Measurements from ENCODE around the gene PPP2CA.
"Not testable (repeated sequence)": the region's sequence is repeated elsewhere in the genome, so short reads cannot be mapped to it uniquely, and the experiment has no call there.

Gene PPP2CA

DNA sequence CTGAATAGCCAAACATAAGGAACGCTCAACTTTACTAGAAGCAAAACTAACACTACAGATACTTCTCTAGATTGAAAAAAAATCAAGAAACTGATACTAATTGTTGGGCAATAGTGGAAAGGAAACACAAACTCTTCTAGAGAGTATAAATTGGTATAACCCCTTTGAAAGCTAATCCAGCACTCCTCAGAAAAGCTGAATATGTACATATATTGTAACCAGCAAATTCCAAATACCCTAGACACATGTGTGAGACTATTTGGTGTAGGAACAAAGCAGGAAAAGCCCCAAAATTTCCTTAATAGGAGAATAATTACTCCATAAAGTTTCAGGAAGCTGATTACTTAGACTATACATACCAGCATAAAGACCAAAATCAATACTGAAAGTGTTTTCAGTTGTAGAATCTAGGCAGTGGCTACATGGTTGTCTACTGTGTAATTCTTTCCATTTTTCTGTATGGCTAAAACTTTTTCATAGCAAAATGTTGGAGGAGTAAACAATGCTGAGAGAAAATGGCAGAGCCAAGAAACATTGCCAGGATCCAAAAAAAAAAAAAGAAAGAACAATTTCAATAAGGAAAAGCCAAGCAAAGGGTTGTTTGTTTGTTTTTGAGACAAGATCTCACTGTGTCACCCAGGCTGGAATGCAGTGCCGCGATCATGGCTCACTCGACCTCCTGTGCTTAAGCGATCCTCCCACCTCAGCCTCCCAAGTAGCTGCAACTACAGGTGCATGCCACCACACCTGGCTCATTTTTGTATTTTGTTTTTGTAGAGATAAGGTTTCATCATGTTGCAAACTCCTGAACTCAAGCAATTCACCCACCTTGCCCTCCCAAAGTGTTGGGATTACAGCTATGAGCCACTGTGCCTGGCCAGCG is 64.1 kb downstream of the PPP2CA start:
- H3K4me1 Mint-ChIP-seq (ENCODE audit: low read depth): no peaks in the 10 kb centered on the region
- intact Hi-C loops (cut with micrococcal nuclease): no loop called here
- no peaks in the 10 kb centered on the region for H3K27me3 Mint-ChIP-seq
- no peaks in the 10 kb centered on the region for H3K9me3 Mint-ChIP-seq
- H3K27ac Mint-ChIP-seq: no peak overlapping the region
- H3K4me3 Mint-ChIP-seq: no peak overlapping the region
- peaks cover 88% of the 10 kb centered on the region for H3K36me3 Mint-ChIP-seq (ENCODE audit: low read depth)

DNA sequence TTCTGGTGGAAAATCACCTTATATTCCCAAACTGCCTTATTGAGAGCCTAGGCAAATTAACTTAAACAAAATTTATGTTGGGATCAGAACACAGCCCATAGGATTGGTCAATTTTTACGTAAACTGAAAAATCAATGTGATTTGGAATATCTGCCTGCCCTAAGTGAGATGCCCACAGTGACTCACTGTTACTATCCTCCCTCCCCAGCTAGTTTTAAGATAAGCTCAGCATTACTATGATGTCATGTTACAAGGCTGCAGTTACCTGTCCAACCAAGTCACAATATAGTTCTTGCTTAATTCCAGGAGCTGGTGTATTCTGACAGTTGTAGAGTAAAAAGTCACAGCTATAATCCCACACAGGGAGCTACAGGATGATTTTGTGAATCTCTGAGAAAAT is 72.2 kb downstream of the PPP2CA start:
- Mint-ChIP-seq H3K4me3 (no peak overlapping the region), H3K36me3 (ENCODE audit: low read depth) (peaks cover 91% of the 10 kb centered on the region), H3K27ac (no peak overlapping the region), H3K27me3 (no peaks in the 10 kb centered on the region), H3K4me1 (ENCODE audit: low read depth) (peaks cover 12% of the 10 kb centered on the region), H3K9me3 (no peaks in the 10 kb centered on the region)
- intact Hi-C loops (cut with micrococcal nuclease): loop anchor here (10.0 kb wide), 1 partner anchor 551 kb away; no protein-coding TSS in a partner anchor

DNA sequence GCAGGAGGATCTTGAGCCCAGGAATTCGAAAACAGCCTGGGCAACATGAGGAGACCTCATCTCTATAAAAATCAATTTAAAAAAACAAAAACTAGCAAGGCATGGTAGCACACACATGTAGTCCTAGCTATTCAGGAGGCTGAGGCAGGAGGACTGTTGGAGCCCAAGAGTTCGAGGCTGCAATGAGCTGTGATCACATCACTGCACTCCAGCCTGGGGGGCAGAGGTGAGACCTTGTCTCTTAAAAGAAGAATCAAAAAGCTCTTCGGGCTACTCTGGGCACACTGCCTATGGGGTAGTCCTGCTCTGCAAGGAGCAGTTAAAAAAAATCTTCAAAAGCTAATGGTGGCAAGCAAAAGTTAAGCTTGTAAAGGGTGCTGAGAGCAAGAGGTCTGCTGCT is 72.6 kb downstream of the PPP2CA start:
- Mint-ChIP-seq H3K4me3 (no peak overlapping the region), H3K4me1 (ENCODE audit: low read depth) (peaks cover 12% of the 10 kb centered on the region), H3K27me3 (no peaks in the 10 kb centered on the region), H3K36me3 (ENCODE audit: low read depth) (peaks cover 90% of the 10 kb centered on the region), H3K27ac (no peak overlapping the region), H3K9me3 (no peaks in the 10 kb centered on the region)
- intact Hi-C loops (cut with micrococcal nuclease): loop anchor here (10.0 kb wide), 1 partner anchor 552 kb away; no protein-coding TSS in a partner anchor

DNA sequence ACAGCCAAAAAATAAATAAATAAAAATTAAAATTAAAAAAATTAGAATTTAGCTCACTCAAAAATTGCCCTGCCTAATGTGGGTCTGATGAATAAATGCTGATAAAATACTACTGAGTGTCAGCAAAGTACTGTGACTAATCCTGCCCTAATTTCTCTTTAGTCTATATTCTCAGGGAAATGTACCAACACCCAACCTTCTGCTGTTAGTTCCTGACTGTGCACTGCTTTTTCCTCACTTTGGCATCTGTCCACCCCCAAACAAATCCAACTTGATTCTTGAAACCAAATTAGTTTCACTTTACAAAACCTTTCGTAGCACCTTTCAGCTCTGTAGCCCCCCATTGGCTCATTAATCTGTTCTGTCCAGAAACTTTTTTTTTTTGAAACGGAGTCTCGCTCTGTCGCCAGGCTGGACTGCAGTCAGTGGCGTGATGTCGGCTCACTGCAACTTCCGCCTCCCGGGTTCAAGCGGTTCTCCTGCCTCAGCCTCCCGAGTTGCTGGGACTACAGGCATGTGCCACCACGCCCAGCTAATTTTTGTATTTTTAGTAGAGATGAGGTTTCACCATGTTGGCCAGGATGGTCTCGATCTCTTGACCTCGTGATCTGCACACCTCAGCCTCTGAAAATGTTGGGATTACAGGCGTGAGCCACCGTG is 73.6 kb downstream of the PPP2CA start:
- H3K36me3 Mint-ChIP-seq (ENCODE audit: low read depth): peaks cover 91% of the 10 kb centered on the region
- H3K9me3 Mint-ChIP-seq, H3K27me3 Mint-ChIP-seq, H3K4me3 Mint-ChIP-seq, H3K27ac Mint-ChIP-seq: not testable (repeated sequence)
- H3K4me1 Mint-ChIP-seq (ENCODE audit: low read depth): peaks cover 12% of the 10 kb centered on the region
- intact Hi-C loops (cut with micrococcal nuclease): loop anchor here (10.0 kb wide), 1 partner anchor 552 kb away; no protein-coding TSS in a partner anchor

DNA sequence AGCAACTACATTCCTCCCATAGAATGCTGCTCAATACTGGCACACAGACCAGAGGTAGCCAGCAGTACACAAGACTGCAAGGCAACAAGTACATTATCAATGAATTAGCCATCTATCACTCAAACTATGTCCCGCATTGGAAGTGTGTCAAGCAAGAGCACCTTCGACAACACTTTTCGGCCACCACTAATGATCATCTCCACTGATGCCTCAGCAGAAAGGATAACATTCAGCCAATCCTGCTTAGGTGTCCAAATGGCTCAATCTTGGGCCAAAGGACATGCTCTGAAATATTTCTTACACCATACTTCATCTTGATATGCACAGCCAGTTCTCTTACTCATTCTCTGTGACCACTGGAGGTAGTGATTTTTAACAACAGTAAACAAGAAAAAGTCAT is 74.2 kb downstream of the PPP2CA start:
- H3K9me3 Mint-ChIP-seq: no peaks in the 10 kb centered on the region
- H3K4me1 Mint-ChIP-seq (ENCODE audit: low read depth): peaks cover 12% of the 10 kb centered on the region
- no peak overlapping the region for H3K27ac Mint-ChIP-seq
- H3K36me3 Mint-ChIP-seq (ENCODE audit: low read depth): peaks cover 94% of the 10 kb centered on the region
- intact Hi-C loops (cut with micrococcal nuclease): loop anchor here (10.0 kb wide), 1 partner anchor 553 kb away; no protein-coding TSS in a partner anchor
- no peak overlapping the region for H3K4me3 Mint-ChIP-seq
- H3K27me3 Mint-ChIP-seq: no peaks in the 10 kb centered on the region

DNA sequence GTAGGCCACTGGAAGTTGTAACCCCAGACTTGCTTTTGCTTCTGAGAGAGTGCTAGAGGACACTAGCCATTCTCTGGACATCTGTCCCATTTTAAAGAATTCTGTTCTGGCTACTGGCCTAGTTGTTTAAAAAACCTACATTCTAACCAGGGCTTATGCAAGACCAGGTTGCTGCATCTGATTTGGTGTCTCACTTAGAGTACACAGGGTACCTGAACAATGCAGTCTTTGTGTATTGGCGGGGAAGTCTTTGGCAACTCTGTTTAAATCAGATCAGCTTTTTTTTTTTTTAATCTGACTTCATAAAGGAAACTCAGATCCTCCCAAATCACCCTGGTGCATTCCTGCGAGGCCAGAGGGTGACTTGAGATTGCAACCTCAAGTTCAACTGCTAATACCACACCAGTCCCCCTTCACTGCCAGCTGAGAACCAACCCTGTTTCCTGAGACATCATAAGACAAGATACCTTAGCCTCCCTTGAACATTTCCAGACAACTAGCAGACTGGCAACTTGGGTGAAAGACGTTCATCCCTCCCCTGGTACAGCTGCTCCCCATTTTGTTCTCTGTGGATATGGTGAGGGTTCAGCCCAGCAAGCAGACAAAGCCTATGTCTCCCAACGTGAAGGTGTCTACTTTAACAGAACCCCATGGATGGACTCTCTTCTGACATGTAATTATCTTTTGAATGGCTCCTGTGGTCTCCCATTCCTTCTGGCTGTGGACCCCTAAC is 76.1 kb downstream of the PPP2CA start:
- H3K4me1 Mint-ChIP-seq (ENCODE audit: low read depth): peaks cover 18% of the 10 kb centered on the region
- H3K27ac Mint-ChIP-seq: no peak overlapping the region
- H3K27me3 Mint-ChIP-seq: no peaks in the 10 kb centered on the region
- H3K4me3 Mint-ChIP-seq: no peak overlapping the region
- H3K9me3 Mint-ChIP-seq: no peaks in the 10 kb centered on the region
- intact Hi-C loops (cut with micrococcal nuclease): loop anchor here (10.0 kb wide), 1 partner anchor 555 kb away; no protein-coding TSS in a partner anchor
- peaks cover 93% of the 10 kb centered on the region for H3K36me3 Mint-ChIP-seq (ENCODE audit: low read depth)

DNA sequence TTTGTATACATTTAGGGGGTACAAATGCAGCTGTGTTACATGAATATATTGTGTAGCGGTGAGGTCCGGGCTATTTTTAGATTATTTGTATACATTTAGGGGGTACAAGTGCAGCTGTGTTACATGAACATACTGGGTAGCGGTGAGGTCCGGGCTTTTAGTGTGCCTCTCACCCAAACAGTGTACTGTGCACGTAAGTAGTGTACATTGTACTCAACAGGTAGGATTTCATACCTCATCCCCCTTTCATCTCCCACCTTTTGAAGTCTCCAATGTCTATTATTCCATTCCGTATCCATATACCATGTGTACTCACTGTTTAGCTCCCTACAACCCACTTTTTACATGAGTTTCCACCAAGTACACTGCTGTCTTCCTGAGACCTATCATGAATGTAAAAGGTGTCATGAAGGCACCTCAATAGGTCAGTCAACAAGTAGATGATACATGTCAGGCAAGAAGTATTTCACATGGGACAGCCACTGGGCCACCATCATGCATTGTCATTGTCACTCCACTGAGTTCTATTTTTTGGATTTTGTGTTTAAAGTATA is 76.8 kb downstream of the PPP2CA start:
- intact Hi-C loops (cut with micrococcal nuclease): no loop called here
- Mint-ChIP-seq H3K36me3 (ENCODE audit: low read depth) (peaks cover 93% of the 10 kb centered on the region), H3K27me3 (no peaks in the 10 kb centered on the region), H3K4me1 (ENCODE audit: low read depth) (peaks cover 18% of the 10 kb centered on the region), H3K4me3 (no peak overlapping the region), H3K9me3 (no peaks in the 10 kb centered on the region), H3K27ac (no peak overlapping the region)

DNA sequence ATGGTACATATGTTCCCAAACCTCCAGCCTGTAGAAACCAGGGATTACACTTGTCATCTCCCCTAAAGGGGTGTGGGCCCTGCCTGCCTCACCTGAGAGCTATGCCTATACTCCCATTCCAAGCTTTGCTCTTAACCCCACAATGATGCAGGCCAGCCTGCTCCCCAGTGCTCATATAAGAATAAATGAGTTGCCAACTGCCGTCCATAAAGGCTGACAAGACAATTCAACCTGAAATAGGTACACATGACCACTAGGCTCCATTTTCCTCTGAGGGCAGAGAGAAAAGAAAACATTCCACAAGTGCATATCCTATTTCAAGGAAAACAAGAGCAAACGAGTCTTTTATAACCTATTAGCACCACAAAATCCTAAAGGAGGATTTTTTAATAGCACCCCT is 77.6 kb downstream of the PPP2CA start:
- Mint-ChIP-seq H3K27ac (no peak overlapping the region), H3K4me3 (no peak overlapping the region), H3K9me3 (no peaks in the 10 kb centered on the region), H3K4me1 (ENCODE audit: low read depth) (peaks cover 18% of the 10 kb centered on the region), H3K27me3 (no peaks in the 10 kb centered on the region), H3K36me3 (ENCODE audit: low read depth) (peaks cover 93% of the 10 kb centered on the region)
- intact Hi-C loops (cut with micrococcal nuclease): no loop called here

DNA sequence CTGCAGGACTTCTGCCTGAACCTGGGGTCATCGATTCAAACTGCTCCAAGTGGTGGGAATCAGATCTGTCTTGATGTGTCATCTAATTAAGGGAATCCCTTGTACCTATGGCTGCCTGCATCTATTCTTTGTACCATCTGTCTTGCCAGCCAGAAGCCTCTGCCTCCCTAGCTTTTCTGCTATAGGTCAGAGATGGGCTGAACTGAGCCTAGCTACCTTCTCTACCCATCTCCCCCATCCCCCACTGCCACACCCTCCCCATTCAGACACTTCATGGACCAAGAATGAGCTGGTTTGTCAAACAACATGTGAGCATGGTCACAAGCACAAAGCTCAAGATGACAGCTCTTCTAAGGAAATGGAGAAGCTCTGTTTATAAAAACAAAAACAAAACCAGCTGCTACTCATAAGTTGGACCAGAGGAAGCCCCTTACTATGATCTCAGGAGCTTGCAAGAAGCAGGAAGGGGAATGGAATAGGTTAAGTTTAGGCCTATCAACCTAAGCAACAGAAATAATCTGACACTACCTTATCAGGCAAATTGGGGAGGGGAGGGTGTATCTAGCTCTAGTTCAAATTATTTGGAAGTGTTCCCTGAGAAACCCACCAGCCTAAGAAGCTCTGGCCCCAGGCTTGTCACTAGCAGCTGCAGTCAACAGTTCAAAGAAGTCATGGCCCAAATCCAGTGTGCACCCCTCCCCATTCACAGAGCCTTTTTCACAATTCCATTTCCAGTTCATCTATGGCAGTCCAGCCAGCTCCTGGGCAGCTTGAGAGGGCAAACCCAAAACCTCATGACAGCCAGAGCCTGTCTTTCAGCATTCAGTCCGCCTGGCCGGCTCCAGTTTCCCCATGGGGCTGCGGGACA is 79.0 kb downstream of the PPP2CA start:
- Mint-ChIP-seq H3K27me3 (no peaks in the 10 kb centered on the region), H3K4me3 (no peak overlapping the region), H3K27ac (peak overlapping the region; percentile 30), H3K9me3 (no peaks in the 10 kb centered on the region), H3K36me3 (ENCODE audit: low read depth) (peaks cover 89% of the 10 kb centered on the region), H3K4me1 (ENCODE audit: low read depth) (peaks cover 18% of the 10 kb centered on the region)
- intact Hi-C loops (cut with micrococcal nuclease): no loop called here

DNA sequence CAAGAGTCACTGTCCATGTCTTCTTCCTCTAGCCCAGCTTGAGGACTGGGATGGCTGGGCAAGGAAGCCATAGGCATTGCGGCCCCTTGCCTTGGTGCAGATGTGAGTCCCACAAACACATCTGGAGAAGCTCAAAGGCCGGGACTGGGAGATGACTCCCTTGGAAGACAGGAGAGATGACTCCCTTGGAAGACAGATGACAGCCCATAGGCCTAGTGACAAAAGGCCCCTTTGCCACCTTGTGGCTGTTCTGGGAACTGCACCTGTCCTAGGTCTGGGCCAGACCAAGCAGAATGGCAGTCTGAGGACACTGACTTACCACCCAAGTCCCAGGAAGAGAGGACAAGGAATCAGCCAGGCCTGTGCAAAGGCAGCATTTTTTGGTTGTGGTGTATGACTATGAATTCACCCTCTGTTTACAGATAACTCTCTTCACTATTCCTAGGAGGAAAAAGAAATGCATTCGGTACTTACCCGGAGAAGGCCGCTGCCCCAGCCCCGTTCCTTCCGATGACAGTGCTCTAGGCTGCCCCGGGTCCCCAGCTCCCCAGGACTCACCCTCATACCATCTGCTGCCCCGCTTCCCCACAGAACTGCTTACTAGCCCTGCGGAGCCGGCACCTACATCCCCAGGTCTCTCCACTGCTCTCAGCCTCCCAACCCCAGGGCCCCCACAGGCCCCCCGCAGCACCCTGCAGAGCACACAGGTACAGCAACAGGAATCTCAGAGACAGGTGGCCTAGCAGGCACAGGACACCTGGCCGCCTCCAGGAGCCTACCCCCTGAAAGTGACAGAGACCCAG is 79.9 kb downstream of the PPP2CA start:
- Mint-ChIP-seq H3K36me3 (ENCODE audit: low read depth) (peaks cover 87% of the 10 kb centered on the region), H3K9me3 (no peaks in the 10 kb centered on the region), H3K4me1 (ENCODE audit: low read depth) (peaks cover 18% of the 10 kb centered on the region), H3K27me3 (no peaks in the 10 kb centered on the region), H3K27ac (peak overlapping the region; percentile 30), H3K4me3 (no peak overlapping the region)
- intact Hi-C loops (cut with micrococcal nuclease): no loop called here

DNA sequence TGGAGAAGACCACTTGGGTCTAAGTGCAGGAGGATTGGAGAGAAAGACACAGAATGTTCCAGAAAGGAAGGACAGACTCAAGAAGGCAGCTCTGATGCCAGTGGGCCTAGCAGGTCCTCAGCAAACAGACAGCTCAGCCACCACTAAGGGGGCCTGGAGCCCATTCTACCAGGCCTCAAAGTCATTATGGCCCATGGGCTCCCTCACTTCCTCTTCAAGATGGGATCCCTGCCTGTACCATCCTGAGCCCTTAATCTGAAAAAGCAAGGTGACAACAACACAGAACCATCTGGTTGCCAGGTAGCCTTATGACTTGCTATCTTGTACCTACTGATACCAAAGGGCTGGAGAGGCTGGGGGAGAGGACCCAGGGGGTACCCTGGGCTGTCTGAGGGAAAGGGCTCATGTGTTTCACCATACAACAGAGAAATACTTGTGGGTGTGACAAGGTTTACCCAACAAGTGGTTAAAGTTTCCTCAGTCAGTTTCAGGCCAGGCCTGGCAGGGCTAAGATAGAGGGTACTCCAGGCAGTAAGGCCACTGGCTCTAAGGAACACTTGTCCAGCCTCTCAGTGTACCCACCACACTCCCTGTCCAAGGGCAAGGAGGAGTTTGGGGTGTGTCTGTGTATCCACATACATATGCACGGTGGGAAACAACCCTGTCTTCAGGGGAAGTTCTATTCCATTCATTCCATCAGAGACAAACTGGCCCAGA is 80.7 kb downstream of the PPP2CA start:
- H3K27ac Mint-ChIP-seq: no peak overlapping the region
- peaks cover 83% of the 10 kb centered on the region for H3K36me3 Mint-ChIP-seq (ENCODE audit: low read depth)
- no peaks in the 10 kb centered on the region for H3K9me3 Mint-ChIP-seq
- intact Hi-C loops (cut with micrococcal nuclease): no loop called here
- H3K4me1 Mint-ChIP-seq (ENCODE audit: low read depth): peaks cover 11% of the 10 kb centered on the region
- no peaks in the 10 kb centered on the region for H3K27me3 Mint-ChIP-seq
- H3K4me3 Mint-ChIP-seq: no peak overlapping the region
